Astrocyte (in vitro differentiated cells and primary cell): Measurements from ENCODE around the gene MAPK8IP2. TPM values are rescaled to one million over a fixed set of nuclear protein-coding genes. Genes with fewer than 3 reads are reported as not detected.

Experiments used
- DNase-seq: peaks from one replicate; pipeline ENCODE4 v3.0.0-alpha.2; 2010; ENCODE audit warnings: low read depth
- FAIRE-seq: peaks from 2 replicates; lab custom pipeline; 2011; peaks lifted over from hg19 to GRCh38; lab: Jason Lieb, UNC
- H2AFZ ChIP-seq: 2 replicates; pipeline ENCODE4 v1.6.0; 2012; ENCODE audit warnings: low read depth, low read length, inconsistent platforms
- H3K27ac ChIP-seq: 2 replicates; pipeline ENCODE4 v1.5.1; 2011; ENCODE audit warnings: low read depth, low read length, inconsistent platforms
- H3K27me3 ChIP-seq: 2 replicates; pipeline ENCODE4 v1.6.0; 2011; ENCODE audit warnings: low read length, inconsistent platforms; ENCODE audit not compliant: insufficient read depth
- H3K36me3 ChIP-seq: 2 replicates; pipeline ENCODE4 v1.5.1; 2011; ENCODE audit warnings: low read length, inconsistent platforms; ENCODE audit not compliant: insufficient read depth
- H3K4me1 ChIP-seq: 2 replicates; pipeline ENCODE4 v1.5.1; 2011; ENCODE audit warnings: low read length, inconsistent platforms; ENCODE audit not compliant: insufficient read depth
- H3K4me2 ChIP-seq: 2 replicates; pipeline ENCODE4 v1.6.0; 2012; ENCODE audit warnings: low read length, inconsistent platforms
- H3K4me3 ChIP-seq: 2 replicates; pipeline ENCODE4 v1.5.1; 2011; ENCODE audit warnings: low read depth, mild to moderate bottlenecking, low read length, inconsistent platforms; ENCODE audit not compliant: insufficient read depth
- H3K79me2 ChIP-seq: 2 replicates; pipeline ENCODE4 v1.6.0; 2012; ENCODE audit warnings: mild to moderate bottlenecking, low read length, inconsistent platforms; ENCODE audit not compliant: insufficient read depth
- H3K9ac ChIP-seq: 2 replicates; pipeline ENCODE4 v1.6.0; 2012; ENCODE audit warnings: mild to moderate bottlenecking, low read length, inconsistent platforms
- H3K9me3 ChIP-seq: 2 replicates; pipeline ENCODE4 v1.5.1; 2012; ENCODE audit warnings: low read depth, mild to moderate bottlenecking, low read length, inconsistent platforms; ENCODE audit not compliant: insufficient read depth
- H4K20me1 ChIP-seq: 2 replicates; pipeline ENCODE4 v1.6.0; 2012; ENCODE audit warnings: low read length, inconsistent platforms; ENCODE audit not compliant: insufficient read depth
- H3K27ac Mint-ChIP-seq: one replicate; pipeline ENCODE4 v1.8.0; 2021; ENCODE audit warnings: mild to moderate bottlenecking, mixed read lengths; ENCODE audit not compliant: unreplicated experiment
- H3K27me3 Mint-ChIP-seq: one replicate; pipeline ENCODE4 v1.8.0; 2021; ENCODE audit warnings: low read depth, mixed read lengths; ENCODE audit not compliant: unreplicated experiment
- H3K36me3 Mint-ChIP-seq: one replicate; pipeline ENCODE4 v1.8.0; 2021; ENCODE audit warnings: low read depth, mixed read lengths; ENCODE audit not compliant: unreplicated experiment
- H3K4me1 Mint-ChIP-seq: one replicate; pipeline ENCODE4 v1.8.0; 2021; ENCODE audit warnings: low read depth, mixed read lengths; ENCODE audit not compliant: unreplicated experiment
- H3K4me3 Mint-ChIP-seq: one replicate; pipeline ENCODE4 v1.8.0; 2021; ENCODE audit warnings: mild to moderate bottlenecking, moderate library complexity, mixed read lengths; ENCODE audit not compliant: unreplicated experiment
- H3K9me3 Mint-ChIP-seq: one replicate; pipeline ENCODE4 v1.8.0; 2021; ENCODE audit warnings: mild to moderate bottlenecking, mixed read lengths; ENCODE audit not compliant: unreplicated experiment
- EZH2 ChIP-seq: IDR thresholded peaks from 2 replicates; pipeline ENCODE4 v1.6.1; 2012; ENCODE audit warnings: mild to moderate bottlenecking, low read length, inconsistent platforms; ENCODE audit not compliant: insufficient read depth
- total RNA-seq: library from RNA; stranded (reverse); gene quantifications from 2 replicates; pipeline ENCODE4 v1.2.1, GENCODE V29; 2021
- TF ChIP-seq, protein P1 (sequence below): IDR thresholded peaks from 2 replicates; pipeline ENCODE4 v1.5.1; 2011; ENCODE audit warnings: low read depth, mild to moderate bottlenecking, inconsistent platforms, low read length, moderate library complexity; ENCODE audit not compliant: insufficient read depth

Gene MAPK8IP2
- total RNA-seq, 1 donor from 2014 or later, result 4.7 TPM

DNA sequence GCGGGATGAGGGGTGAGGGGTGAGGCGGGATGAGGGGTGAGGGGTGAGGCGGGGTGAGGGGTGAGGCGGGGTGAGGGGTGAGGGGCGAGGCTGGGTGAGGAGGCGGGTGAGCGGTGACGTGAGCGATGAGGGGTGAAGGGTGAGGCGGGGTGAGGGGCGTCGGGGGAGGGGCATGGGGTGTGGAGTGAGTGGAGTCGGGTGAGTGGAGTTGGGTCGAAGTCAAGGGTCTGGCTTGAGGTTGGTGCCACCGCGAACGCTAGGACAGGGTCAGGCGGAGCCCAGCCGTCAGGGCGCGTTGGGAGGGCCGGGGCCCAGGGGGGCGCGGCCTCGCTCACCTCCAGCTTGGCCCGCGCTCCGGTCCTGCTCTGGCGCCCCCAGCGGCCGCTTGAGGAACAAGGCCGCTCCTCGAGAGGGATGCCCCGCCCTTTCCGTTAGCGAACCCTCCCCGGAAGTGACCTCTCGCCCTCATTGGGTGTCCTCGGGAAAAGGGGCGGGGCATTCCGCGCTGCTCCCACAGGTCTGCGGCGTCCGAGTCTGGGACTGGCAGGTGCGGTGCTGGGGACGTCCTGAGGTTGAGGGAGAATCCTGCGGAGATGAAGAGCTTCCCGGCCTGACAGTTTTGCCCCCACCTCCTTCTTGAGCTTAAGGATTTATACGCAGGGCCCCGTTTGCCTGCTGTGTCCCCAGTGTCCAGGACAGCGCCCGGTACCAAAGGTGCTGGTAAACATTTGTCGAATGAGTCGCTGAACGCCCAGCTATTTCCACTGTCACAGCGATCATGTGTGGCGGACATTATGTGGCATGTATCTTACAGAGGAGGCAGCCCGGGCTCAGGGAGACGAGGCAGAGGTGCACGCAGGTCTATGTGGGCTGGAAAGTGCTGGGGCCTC is 37.8 kb upstream of the MAPK8IP2 start, which contains the start of gene SYCE3:
Gene SYCE3 (minus strand): TSS at position 397 of the 890 bp plus-strand sequence. CDS start 6,514 bp downstream, outside the sequence.
- peaks cover 1% of the 10 kb centered on the region for H3K9me3 Mint-ChIP-seq
- peaks cover 7% of the 10 kb centered on the region for H3K36me3 Mint-ChIP-seq
- DNase-seq (peak; percentile 51), FAIRE-seq (no peak)
- TF ChIP-seq EZH2, result no peak
- TF ChIP-seq, protein P1, sequence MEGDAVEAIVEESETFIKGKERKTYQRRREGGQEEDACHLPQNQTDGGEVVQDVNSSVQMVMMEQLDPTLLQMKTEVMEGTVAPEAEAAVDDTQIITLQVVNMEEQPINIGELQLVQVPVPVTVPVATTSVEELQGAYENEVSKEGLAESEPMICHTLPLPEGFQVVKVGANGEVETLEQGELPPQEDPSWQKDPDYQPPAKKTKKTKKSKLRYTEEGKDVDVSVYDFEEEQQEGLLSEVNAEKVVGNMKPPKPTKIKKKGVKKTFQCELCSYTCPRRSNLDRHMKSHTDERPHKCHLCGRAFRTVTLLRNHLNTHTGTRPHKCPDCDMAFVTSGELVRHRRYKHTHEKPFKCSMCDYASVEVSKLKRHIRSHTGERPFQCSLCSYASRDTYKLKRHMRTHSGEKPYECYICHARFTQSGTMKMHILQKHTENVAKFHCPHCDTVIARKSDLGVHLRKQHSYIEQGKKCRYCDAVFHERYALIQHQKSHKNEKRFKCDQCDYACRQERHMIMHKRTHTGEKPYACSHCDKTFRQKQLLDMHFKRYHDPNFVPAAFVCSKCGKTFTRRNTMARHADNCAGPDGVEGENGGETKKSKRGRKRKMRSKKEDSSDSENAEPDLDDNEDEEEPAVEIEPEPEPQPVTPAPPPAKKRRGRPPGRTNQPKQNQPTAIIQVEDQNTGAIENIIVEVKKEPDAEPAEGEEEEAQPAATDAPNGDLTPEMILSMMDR, result peak; percentile 55
- Histone ChIP-seq H3K27ac (no peak within 1 kb of the TSS), H4K20me1 (no peaks in the 10 kb centered on the region), H3K27me3 (peaks cover 24% of the 10 kb centered on the region), H3K4me1 (peaks cover 4% of the 10 kb centered on the region), H3K4me2 (peak within 1 kb of the TSS; percentile 91), H2AFZ (peak within 1 kb of the TSS; percentile 94), H3K9ac (peak within 1 kb of the TSS; percentile 29), H3K36me3 (no peaks in the 10 kb centered on the region), H3K4me3 (peak within 1 kb of the TSS; percentile 60), H3K9me3 (no peaks in the 10 kb centered on the region), H3K79me2 (no peaks in the 10 kb centered on the region)
- peaks cover 40% of the 10 kb centered on the region for H3K27me3 Mint-ChIP-seq
- H3K4me1 Mint-ChIP-seq, result peaks cover 5% of the 10 kb centered on the region
- H3K4me3 Mint-ChIP-seq, result peak within 1 kb of the TSS; percentile 92
- H3K27ac Mint-ChIP-seq, result peak within 1 kb of the TSS; percentile 47

DNA sequence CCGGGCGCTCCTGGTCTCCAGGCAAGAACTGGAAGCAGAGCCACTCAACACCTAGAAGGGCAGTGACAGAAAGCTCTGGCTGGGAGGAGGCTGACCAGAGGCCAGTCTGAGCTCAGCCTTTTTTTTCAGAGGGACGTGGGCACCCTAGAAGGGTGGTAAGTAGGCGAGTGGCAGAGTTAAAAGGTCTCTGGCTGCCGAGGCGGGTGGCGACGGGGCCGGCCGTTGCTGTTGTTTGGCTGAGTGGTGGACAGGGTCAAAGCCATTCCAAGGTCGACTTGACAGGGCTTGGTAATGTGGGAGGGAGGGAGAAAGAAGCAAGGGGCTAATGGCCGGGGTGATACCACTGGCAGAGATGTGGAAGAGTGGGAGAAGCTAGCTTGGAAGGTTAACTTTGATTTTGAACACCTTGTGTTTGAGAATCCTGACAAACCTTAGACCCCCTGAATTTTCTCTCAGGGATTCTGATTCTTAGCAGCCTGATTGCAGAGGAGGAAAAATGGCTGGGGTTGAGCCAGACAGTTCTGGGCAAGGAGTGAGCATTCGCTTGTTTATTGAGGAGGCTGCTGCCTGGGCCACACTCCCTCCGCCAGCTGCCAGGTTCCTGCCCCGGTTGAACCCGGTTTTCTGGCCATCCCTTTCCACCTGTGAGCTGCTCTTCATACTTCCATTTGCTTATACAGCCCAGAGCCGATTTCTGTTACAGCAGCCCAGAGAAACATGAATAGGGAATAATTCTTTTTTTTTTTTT is 37.0 kb upstream of the MAPK8IP2 start:
- H3K27me3 Mint-ChIP-seq, result peaks cover 38% of the 10 kb centered on the region
- H3K4me3 ChIP-seq, result peak overlapping the region; percentile 60
- H3K36me3 Mint-ChIP-seq, result peaks cover 12% of the 10 kb centered on the region
- H3K36me3 ChIP-seq, result no peaks in the 10 kb centered on the region
- no peak for TF ChIP-seq EZH2
- TF ChIP-seq, protein P1, result no peak
- H3K9me3 ChIP-seq, result no peaks in the 10 kb centered on the region
- peak overlapping the region; percentile 29 for H3K9ac ChIP-seq
- H3K27me3 ChIP-seq, result peaks cover 22% of the 10 kb centered on the region
- peak overlapping the region; percentile 94 for H2AFZ ChIP-seq
- DNase-seq, result no peak
- H3K27ac ChIP-seq, result no peak overlapping the region
- H3K4me2 ChIP-seq, result peak overlapping the region; percentile 91
- peak overlapping the region; percentile 47 for H3K27ac Mint-ChIP-seq
- no peak for FAIRE-seq
- H3K4me3 Mint-ChIP-seq, result peak overlapping the region; percentile 92
- no peaks in the 10 kb centered on the region for H4K20me1 ChIP-seq
- peaks cover 1% of the 10 kb centered on the region for H3K9me3 Mint-ChIP-seq
- H3K4me1 Mint-ChIP-seq, result peaks cover 5% of the 10 kb centered on the region
- peaks cover 4% of the 10 kb centered on the region for H3K4me1 ChIP-seq
- H3K79me2 ChIP-seq, result no peaks in the 10 kb centered on the region
